Measurements from ENCODE around the gene TSSC4.

The TSSC4 gene

DNA sequence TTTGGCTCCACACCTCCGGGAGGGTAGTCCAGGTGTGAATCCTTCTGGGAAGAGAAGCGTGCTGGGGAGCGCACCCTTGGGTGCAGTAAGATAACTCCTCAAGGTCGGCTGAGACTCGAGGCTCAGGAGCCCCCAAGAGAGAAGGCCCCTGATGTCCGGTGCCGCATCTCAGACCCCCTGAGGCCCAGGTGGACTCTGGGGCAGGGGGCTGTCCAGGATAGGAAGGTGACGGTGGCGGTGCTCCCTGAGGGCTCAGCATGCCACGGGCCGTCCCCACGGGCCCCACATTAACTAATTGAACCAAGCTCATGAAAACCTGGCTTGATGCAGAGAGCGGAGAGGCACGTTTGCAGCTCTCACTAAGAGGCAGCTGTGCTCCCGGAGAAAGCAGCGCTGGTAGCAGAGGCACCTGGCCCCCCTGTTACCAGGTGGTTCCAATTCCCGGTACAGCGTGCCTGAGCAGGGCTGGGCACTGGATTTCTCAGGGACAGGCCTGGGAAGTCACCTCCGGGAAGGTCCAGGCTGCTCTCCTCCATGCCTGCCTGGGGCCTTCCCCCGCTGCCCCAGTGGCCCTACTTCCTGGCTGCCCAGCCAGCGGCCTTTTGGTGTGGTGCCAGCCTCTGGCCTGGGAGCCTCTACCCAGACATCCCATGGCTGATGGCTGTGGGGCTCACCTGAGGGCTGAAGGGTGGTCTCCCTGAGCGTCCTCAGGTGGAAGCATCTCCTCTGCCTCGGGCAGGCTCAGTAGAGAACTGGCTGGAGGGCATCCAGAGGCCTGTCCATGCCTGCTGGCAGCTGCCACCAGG is 45.4 kb downstream of the TSSC4 start:
- no peak for DNase-seq (ENCODE audit: low read depth)
- TF ChIP-seq, protein P1, sequence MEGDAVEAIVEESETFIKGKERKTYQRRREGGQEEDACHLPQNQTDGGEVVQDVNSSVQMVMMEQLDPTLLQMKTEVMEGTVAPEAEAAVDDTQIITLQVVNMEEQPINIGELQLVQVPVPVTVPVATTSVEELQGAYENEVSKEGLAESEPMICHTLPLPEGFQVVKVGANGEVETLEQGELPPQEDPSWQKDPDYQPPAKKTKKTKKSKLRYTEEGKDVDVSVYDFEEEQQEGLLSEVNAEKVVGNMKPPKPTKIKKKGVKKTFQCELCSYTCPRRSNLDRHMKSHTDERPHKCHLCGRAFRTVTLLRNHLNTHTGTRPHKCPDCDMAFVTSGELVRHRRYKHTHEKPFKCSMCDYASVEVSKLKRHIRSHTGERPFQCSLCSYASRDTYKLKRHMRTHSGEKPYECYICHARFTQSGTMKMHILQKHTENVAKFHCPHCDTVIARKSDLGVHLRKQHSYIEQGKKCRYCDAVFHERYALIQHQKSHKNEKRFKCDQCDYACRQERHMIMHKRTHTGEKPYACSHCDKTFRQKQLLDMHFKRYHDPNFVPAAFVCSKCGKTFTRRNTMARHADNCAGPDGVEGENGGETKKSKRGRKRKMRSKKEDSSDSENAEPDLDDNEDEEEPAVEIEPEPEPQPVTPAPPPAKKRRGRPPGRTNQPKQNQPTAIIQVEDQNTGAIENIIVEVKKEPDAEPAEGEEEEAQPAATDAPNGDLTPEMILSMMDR (IDR thresholded peaks at IDR 0.05; ENCODE audit: control insufficient read depth, extremely low read depth, insufficient read depth), result no peak
- peak overlapping the region; percentile 44 for H3K4me3 ChIP-seq (ENCODE audit: low read depth, low read length)

- DNase-seq (ENCODE audit: low read depth), result no peak
- no peak overlapping the region for H3K4me3 ChIP-seq (ENCODE audit: low read depth, low read length)
- TF ChIP-seq, protein P1 (IDR thresholded peaks at IDR 0.05; ENCODE audit: control insufficient read depth, extremely low read depth, insufficient read depth), result no peak
Measured at GRCh38 chr11:2446590-2447252, 46.2 kb downstream of the TSSC4 start.

DNA sequence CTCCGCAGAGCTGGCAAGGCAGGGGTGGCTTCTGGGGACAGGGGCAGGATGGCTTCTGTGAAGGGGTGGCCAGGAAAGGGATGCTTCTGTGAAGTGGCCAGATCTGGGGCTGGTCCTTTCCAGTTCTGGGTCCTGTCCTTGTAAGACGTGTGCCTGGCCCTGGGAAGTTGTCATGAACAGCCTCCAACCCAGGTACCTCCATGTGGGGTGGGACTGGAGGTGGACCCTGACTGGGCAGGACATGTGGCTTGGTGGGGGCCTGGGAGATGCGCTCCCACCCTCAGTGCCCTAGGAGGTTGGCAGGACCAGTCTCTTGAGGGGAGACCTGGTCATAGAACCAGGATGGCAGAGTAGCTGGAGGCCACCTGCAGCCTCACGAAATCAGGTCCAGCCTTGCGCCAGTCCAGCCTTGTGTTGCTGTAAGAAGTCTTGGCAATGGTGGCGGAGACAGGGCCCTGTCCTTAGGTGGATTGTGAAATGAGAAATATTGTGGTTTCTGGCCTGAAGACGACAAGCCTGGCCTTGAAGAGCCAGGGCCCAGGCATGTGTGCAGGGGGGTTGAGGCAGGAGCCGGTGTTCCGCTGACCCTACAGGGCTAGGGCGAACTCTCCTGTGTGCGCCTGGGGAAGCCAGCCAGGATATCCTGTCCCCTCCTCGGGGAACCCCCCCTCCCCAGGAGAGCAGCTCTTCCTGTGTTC is 46.9 kb downstream of the TSSC4 start:
- no peak overlapping the region for H3K4me3 ChIP-seq (ENCODE audit: low read depth, low read length)
- DNase-seq (ENCODE audit: low read depth), result no peak
- TF ChIP-seq, protein P1 (IDR thresholded peaks at IDR 0.05; ENCODE audit: control insufficient read depth, extremely low read depth, insufficient read depth), result no peak

DNA sequence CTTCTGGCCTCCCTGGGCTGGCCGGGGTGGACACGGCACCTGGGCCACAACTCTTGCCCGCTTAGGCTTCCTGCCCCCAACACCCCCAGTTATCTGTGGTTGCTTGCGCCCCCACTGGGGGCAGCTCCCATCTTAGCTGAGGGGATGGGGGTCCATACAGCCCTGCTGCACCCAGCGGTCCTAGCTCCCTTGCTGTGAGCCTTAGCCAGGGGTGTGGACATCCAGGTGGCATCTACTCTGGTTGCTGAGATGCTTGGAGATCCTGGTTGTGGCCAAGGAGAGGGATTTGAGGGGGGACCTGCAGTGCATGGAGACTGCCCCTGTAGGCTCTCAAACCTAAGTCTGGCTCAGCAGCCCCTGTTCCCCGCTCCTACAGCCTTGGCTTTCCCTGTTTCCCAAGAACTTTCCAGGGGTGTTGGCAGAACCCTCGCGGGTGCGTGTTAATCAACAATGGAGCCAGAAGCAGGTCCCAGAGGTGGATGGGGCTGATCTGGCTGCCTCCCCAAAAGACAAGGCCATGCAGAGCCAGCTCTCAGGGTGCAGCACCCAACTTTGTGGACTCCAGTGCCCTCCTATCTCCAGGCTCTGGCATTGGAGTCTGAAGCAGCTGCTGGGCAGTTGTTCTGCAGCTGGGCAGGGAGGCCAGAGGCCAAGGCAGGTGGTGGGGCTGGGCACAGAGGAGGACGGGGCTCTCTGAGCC is 47.6 kb downstream of the TSSC4 start:
- TF ChIP-seq, protein P1 (IDR thresholded peaks at IDR 0.05; ENCODE audit: control insufficient read depth, extremely low read depth, insufficient read depth), result no peak
- no peak overlapping the region for H3K4me3 ChIP-seq (ENCODE audit: low read depth, low read length)
- DNase-seq (ENCODE audit: low read depth), result no peak

GRCh38 chr11:2448661-2449547 is 48.4 kb downstream of the TSSC4 start:
- TF ChIP-seq, protein P1 (IDR thresholded peaks at IDR 0.05; ENCODE audit: control insufficient read depth, extremely low read depth, insufficient read depth), result no peak
- no peak for DNase-seq (ENCODE audit: low read depth)
- H3K4me3 ChIP-seq (ENCODE audit: low read depth, low read length), result no peak overlapping the region
